ENCODE data around the gene TXNRD2. TPM values are rescaled to one million over a fixed set of nuclear protein-coding genes. Genes with fewer than 3 reads are reported as not detected.

The TXNRD2 gene
- total and polyA plus RNA-seq, 10 of the 15 experiments (the other 5 are each of a cell fraction or from before 2014, with no cell fraction given), result 1.6 to 26.0 (median 13.9) TPM

GRCh38 chr22:19991395-19991644 is 49.7 kb upstream of the TXNRD2 start:
- BruUV-seq (replicated peaks), result no TSS peak
- in situ Hi-C loops (cut with MboI) (no loop called here), intact Hi-C loops (cut with micrococcal nuclease; ENCODE audit: unreplicated experiment) (no loop called here)
- no peak for DNase-seq (ENCODE audit: low read depth, low spot score)
- Histone ChIP-seq H3K9me3 (replicated peaks; ENCODE audit: control insufficient read depth, insufficient read depth, low read length) (no peaks in the 10 kb centered on the region), H3K9ac (ENCODE audit: control insufficient read depth, insufficient read depth, low read length) (no peak overlapping the region), H4K20me1 (ENCODE audit: control insufficient read depth, insufficient read depth) (no peaks in the 10 kb centered on the region), H3K4me2 (ENCODE audit: control insufficient read depth, insufficient read depth) (no peak overlapping the region), H3K4me1 (ENCODE audit: control insufficient read depth, insufficient read depth, low read length) (no peaks in the 10 kb centered on the region), H3K4me3 (no peak overlapping the region), H3K27ac (ENCODE audit: control insufficient read depth, insufficient read depth) (no peak overlapping the region), H3K36me3 (ENCODE audit: control insufficient read depth in 2 of 2, insufficient read depth in 2 of 2, low read length in 1 of 2) (no peaks in the 10 kb centered on the region), H2AFZ (ENCODE audit: control insufficient read depth, low read depth, low read length) (no peak overlapping the region), H3K79me2 (ENCODE audit: control insufficient read depth, insufficient read depth, low read length) (no peaks in the 10 kb centered on the region), H3K27me3 (replicated peaks in 1 of 2; ENCODE audit: control insufficient read depth in 2 of 2, insufficient read depth in 2 of 2, low read length in 1 of 2) (no peaks in the 10 kb centered on the region; a peak in 2 of 4 replicates)
- ChIA-PET RAD21 (ENCODE audit: unreplicated experiment) (no interaction called here), SMC1A (ENCODE audit: uncharacterized antibody, unreplicated experiment) (no interaction called here), POLR2A (no interaction called here), CTCF (no interaction called here)
- no peak for ATAC-seq
- no peak for FAIRE-seq
- TF ChIP-seq STAT1 (conservative IDR thresholded peaks at IDR 0.05) (no peak), RCOR1 (conservative IDR thresholded peaks at IDR 0.05; ENCODE audit: low read depth, low read length) (no peak), SRF (IDR thresholded peaks at IDR 0.05; ENCODE audit: low read depth in 2 of 2, low read length in 2 of 2) (no peak), SUZ12 (IDR thresholded peaks at IDR 0.05; ENCODE audit: unreplicated experiment) (no peak), DPF2 (IDR thresholded peaks at IDR 0.05) (no peak), IKZF2 (IDR thresholded peaks at IDR 0.05) (no peak), MEF2A (IDR thresholded peaks at IDR 0.05; ENCODE audit: insufficient read depth, low read depth, low read length) (no peak), CUX1 (IDR thresholded peaks at IDR 0.05; ENCODE audit: insufficient replicate concordance, low read depth, low read length) (no peak), USF2 (IDR thresholded peaks at IDR 0.05; ENCODE audit: borderline replicate concordance, low read depth, low read length) (no peak), FOS (IDR thresholded peaks at IDR 0.05; ENCODE audit: borderline replicate concordance, extremely low read depth, insufficient read length) (no peak), RUNX3 (IDR thresholded peaks at IDR 0.05; ENCODE audit: low read length) (no peak), RELA (IDR thresholded peaks at IDR 0.05; ENCODE audit: borderline replicate concordance, partially characterized antibody) (no peak), NFYB (IDR thresholded peaks at IDR 0.05; ENCODE audit: insufficient read depth, low read depth, low read length) (no peak), FOXK2 (IDR thresholded peaks at IDR 0.05) (no peak), WRNIP1 (IDR thresholded peaks at IDR 0.05; ENCODE audit: borderline replicate concordance, low read depth, low read length) (no peak), SMAD5 (IDR thresholded peaks at IDR 0.05; ENCODE audit: low read depth) (no peak), POLR2AphosphoS2 (IDR thresholded peaks at IDR 0.05; ENCODE audit: low read depth, low read length) (no peak), ZBTB4 (CRISPR knock-in tag; IDR thresholded peaks at IDR 0.05) (no peak)
